ENCODE data around the gene SCN8A.

- TF ChIP-seq CTCF (IDR thresholded peaks at IDR 0.05; ENCODE audit: extremely low read depth in 1 of 2, insufficient read depth in 1 of 2, low read depth in 1 of 2, low read length in 2 of 2): no peak
- no peak for TF ChIP-seq POLR2A (IDR thresholded peaks at IDR 0.05; ENCODE audit: low read depth, low read length)
These were observed 46.0 kb downstream of the SCN8A start for GRCh38 chr12:51636986-51637385.

Data from endothelial cell of umbilical vein (primary cell).